ENCODE measurements around the gene SUSD2. TPM values are rescaled to one million over a fixed set of nuclear protein-coding genes. Genes with fewer than 3 reads are reported as not detected.

The SUSD2 gene
- total RNA-seq, 1 experiment from 2014 or later: 0.29 TPM

DNA sequence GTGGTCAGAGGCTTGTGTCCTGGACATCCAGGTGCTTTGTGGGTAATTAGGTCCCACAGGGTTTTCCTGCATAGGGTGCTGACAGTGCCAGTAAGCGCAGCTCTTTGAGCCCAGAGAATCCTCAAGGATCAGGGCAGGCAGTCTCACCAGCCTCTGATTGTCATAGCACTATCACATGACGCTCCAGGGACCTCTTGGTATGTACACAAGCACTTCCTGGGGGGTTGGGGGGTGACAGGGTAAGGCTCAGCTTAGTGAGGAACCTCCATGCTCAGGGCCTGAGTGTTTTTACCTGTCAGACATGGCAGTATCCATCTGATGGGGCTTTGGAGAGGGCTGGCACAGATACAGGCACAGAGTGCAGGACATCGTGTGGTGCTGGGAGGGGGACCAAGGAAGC is 27.9 kb upstream of the SUSD2 start:
- no peak for DNase-seq (ENCODE audit: low read depth)

DNA sequence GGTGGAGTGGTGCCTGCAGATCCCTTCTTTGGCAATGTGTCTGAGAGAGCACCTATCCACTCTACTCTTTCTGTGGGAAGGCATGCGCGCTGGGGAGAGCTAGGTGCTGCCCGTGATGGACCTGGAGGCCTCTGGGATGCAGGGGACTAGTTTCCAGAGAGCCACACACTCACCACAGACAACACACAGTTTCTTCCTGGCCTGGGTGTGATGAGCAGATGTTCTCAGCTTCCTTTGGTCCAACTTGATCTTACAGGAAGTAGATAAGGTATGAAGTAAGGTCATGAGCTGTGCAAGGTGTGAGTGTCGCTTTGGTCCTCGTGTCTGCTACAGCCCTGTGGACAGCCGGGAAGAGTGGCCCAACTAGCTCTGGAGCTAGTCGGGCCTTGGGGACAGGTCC is 27.3 kb upstream of the SUSD2 start:
- DNase-seq (ENCODE audit: low read depth): no peak

DNA sequence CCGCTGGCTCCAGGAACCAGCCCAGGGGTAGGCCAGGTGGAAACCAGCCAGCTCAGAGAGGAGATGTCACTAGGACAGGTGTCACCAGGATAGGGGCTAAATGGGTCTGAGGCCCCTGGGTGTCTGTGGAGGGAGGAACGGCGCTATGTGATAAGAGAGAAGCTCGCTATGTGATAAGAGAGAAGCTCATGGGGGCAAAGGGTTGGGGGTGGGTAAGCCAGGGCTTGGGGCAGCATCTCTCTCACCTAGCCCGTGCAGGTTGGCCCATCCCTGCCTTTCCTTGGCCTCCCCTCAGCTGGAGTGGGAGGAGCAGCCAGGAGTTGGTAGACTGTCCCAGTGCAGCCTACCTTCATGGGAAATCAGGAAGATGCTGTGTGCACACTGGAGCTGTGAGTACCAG is 26.5 kb upstream of the SUSD2 start:
- DNase-seq (ENCODE audit: low read depth): no peak

DNA sequence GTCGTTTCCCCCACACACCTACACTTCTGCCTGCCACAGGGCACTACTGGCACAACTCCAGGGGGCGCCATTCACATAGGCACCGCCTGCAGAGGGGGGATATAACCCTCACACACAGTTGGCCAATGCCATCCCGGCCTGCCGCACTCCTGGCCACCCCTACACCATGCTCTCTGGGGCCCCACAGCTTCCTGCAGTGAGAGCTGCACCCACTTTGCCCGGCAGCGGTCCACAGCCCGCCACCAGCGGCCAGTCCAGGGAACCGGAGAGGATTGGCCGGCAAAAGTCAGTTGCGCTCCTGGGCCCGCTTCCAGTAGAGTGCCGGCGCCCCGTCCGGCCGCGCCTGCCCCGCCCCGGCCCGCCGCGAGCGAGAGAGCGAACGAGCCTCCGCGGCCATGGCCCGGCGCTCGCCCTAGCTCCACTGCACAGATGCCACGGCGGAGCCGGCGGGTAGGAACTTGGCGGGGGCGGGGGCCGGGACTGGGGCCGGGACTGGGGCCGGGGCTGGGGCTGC is 25.6 kb upstream of the SUSD2 start:
- DNase-seq (ENCODE audit: low read depth): peak; percentile 65

DNA sequence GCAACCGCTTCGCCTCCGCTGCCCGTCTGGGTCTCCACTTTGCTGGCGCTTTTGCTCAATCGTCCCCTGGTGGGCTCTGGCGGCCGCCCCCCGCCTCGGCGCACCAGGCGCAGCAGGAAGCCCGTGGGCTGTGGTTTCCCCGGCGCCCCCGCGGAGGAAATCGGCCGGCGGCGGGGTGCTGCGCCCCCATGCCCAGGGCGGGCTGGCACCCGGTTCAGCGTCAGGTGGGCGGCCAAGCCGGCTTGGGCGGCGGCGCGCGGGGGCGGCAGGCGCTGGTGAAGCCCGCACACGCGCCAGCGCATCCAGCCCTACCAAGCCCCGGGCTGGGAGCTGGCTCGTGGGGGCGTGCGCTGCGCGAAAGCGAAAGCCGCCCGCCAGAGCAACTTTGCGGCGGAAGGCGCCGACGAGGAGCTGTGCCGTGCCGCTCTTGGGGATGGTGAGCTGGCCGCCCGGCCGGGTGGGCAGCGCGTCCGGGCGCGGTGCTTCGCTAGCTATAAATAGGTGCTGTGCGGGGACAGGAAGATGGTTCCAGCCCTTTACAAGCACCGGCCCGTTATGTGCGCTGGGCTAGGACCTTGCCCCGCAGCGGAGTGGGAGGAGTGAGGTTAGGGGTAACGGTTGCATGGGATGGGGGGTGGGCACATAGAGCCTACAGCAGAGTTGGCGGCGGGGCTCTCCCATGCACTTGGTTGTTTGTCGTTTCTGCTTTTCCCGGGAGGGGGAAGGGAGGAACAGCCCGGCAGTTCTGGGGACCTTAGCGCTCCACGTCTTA is 25.0 kb upstream of the SUSD2 start:
- peak; percentile 65 for DNase-seq (ENCODE audit: low read depth)

DNA sequence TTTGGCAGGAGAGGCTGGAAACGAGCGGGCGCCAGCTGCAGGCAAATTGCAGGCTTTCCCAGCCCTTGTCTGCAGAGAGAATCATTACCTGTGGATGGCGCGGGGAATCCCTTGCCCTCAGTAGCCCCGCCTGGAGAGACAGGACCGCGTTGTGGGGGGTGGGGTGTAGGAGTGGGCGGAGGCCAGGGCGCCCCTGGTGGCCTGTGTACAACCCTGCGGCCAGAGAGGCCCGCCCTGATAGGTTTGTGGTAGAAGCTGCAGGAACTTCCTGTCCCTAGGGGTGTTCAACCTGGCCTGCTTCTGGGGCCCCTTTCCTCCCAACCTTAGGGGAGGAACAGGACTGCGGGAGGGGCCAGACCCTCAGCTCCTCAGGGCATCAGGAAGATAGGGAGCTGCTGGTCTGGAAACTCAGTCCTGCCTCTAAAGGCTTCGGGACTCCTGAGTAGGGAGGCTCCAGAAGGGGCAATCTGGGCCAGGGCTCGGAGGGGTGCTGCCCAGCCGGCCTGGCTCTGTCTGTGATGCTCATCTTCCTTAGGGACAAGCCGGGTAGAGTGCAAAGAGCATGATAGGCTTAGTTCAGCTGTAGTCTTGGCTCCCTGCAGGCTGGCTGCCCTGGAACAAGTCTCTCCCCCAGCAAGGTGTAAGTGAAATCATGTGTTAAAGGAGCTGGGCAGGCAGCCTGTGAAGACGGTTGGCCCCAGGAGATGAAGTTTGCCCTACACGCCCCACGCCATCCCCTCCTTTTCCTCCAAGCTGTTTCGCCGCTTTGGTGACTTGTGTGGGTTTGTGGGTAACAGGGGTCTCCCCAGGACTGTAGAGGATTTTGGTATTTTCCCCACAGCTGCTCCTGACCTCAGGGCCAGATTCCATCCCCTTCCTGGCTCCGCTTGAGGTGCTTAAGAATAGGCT is 24.1 kb upstream of the SUSD2 start:
- peak; percentile 87 for DNase-seq (ENCODE audit: low read depth)

DNA sequence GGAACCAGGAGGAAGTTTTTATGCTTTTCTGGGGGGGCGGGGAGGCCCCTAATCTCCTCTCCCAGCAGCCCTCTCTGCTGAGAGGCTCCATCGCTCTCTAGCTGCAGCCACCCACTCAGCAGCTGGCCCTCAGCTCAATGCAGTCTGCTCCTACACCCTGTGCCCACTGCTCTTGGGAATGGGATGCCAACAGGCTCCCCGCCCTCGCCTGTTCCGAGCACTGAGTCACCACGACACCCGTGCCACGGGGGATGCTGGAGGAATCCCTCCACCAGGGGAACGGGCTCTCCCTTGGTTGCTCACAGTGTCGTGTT is 23.5 kb upstream of the SUSD2 start:
- DNase-seq (ENCODE audit: low read depth): no peak

DNA sequence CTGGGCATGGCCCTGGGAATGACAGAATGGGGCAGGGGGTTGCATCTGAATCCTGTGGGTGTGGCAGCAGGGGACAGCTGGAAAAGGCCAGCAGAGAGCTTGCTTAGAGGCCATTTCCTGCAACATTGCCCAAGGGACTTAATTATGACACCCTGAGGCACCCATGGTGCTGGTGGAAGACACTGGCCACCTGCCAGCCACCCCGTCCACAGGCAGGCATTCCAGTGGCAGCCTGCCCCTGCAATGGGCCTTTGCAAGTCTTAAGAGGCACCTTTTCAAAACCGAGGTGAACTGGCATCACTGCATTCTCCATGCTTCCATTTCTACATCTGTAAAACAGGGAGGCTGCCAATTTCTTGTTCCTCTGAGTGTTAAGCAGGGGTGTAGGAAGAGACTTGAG is 21.6 kb upstream of the SUSD2 start:
- no peak for DNase-seq (ENCODE audit: low read depth)

DNA sequence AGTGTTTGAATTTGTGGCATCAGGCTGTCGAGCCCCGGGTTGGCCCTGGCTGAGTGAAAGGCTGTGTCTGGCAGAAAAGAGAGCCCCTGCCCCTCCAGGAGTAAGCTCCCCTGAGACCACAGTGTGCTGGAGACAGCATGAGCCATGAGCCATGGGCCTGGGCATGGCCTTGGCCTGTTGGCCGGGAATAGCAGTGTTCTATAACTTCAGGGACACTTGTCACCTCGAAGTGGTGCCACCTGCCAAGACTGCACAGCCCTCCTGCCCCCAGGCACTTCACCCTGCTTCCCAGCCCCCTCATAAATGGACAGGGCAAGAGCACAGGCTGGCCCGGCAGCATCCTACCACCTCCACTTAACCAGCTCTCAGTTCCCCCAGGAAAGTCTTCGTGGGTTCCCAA is 20.7 kb upstream of the SUSD2 start:
- no peak for DNase-seq (ENCODE audit: low read depth)

DNA sequence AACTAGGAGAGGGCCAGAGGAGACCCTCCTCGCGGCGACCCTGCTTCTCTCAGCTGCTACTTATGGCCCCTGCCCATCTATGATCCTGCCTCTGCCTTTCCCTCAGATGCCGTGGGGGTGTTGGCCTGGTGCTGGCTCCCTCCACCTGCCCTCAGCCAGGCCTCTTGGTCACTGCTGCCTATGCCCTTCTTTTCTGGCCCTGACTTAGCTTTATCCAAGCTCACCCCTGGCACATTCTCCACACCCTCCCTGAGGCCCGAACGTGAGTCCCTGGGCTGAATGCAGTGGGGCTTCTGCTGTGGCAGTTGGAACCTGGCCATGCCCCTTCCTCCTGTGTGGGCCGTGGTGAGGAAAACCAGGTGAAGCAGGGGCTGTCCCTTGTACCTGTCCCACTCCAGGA is 19.8 kb upstream of the SUSD2 start:
- no peak for DNase-seq (ENCODE audit: low read depth)

DNA sequence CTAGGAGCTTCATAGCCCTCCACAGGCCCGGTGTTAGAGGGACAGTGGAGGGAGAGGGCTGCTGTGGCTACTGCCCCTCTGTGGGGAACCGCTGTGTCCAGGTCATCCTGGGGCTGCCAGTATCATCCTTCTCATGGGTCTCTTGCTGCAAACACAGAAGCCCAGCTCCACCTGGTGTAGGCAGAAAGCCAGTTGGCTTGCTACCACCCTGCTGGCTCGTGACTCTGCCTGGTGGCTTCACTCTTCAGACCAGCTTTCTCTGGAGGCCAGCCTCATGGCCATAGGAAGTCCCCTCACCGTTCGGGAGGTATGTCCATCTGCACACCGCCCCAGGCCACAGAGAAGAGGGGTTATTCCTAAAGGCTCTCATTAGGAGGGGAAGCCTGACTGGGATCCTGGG is 19.4 kb upstream of the SUSD2 start:
- no peak for DNase-seq (ENCODE audit: low read depth)

DNA sequence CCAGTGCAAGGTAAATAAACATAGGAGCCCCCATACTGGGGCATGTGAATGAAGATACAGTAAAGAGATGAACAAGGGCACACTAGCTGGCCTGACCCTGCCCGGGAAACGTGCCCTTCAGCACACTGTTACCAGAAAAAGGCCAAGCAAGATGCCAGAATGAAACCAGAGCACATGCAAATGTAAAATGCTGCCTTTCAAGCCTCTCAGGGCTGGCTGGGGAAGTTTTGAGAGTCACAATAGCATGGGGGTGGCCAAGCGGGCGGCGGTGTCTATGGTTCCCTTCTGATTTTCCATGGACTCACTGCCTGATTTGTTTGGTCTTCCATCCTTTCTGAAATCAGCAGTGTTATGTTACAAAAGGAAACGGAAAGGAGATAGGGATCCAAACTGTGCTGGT is 18.9 kb upstream of the SUSD2 start:
- DNase-seq (ENCODE audit: low read depth): no peak

DNA sequence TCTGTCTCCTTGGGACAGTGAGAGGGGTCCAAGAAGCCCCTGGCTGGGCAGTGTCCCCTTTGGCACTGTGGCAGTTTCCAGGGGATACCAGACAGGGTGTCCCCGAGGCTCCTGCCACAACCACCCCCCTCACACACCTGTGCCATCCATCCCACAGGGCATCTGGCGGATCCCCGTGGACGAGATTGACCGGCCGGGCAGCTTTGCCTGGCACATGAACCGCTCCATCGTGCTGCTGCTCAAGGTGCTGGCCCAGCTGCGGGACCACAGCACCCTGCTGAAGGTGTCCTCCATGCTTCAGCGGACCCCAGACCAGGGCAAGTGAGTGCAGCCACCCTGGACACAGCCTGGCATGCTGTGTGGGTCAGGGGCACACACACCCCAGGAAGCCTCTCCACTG is 17.0 kb upstream of the SUSD2 start:
- no peak for DNase-seq (ENCODE audit: low read depth)

DNA sequence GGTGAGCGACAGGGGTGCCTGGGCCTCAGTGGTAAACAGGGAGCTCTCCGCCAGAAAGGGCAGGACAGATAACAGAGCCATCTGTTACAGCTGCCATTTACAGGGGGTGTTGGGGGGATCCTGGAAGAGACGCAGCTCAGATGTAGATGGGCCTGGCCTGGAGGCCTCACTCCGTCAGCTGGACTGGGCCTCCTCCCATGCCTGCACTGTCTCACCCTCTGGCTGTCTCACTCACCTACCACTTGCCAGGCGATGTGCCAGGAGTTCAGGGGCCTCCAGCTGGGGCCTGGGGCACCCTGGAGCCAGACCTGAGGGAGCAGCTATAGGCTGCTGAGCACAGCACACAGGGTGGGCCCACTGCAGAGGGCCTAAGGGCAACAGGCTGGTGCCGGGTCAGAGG is 16.3 kb upstream of the SUSD2 start:
- no peak for DNase-seq (ENCODE audit: low read depth)

DNA sequence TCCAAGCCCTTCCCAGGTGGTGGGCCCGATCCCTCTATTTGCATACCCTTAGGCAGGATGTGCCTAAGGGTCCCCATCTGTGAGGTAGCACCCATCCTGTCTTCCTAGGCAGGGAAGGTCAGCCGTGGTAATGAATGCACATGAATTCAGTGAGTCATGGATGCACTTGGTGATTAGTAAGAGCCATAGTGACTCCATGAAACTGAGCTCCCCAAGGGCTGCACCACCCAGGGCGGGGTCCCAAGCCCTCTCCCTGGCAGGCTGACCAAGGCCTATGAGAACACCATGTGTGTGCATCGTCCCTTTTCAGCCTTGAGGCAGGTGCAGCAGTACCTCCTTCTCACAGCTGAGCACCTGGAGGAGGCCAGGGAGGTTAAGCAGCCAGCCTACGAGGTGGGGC is 15.6 kb upstream of the SUSD2 start:
- no peak for DNase-seq (ENCODE audit: low read depth)

DNA sequence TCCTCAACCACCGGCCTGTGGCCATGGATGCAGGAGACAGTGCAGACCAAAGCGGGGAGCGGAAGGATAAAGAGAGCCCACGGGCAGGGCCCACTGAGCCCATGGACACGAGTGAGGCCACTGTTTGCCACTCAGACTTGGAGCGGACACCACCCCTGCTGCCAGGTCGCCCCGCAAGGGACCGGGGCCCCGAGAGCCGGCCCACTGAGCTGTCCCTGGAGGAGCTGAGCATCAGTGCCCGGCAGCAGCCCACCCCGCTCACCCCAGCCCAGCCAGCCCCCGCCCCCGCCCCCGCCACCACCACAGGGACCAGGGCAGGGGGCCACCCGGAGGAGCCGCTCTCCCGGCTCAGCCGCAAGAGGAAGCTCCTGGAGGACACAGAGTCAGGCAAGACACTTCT is 14.5 kb upstream of the SUSD2 start:
- no peak for DNase-seq (ENCODE audit: low read depth)

DNA sequence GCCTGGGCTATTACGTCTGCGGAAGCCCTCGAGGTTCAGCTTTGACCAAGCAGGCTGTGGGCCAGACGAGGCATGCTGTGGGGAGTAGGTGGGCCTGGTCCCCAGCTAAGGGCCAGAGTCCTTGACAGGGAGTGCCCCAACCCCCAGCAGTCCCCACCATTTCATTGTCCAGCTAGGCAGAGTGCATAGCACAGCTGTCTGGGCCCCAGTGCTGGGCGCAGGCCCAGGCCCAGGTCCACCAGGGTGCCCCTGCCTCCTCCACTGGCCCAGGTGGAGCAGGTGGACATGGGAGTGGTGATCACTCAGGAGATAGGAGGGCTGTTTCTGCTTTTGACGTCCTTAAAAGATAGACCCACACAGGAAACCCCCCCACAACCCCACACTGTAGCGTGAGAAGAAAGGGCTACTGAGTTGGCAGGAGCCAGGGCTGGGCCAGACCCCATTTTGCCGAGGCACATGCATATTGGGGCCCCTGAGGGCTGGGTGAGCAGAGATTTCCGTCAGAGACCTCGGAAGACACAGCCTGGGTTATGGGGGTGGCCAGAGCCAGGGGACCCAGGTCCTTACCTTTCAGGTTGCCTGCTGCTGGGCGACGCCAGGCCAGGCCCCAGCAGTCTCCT is 11.7 kb upstream of the SUSD2 start:
- no peak for DNase-seq (ENCODE audit: low read depth)

DNA sequence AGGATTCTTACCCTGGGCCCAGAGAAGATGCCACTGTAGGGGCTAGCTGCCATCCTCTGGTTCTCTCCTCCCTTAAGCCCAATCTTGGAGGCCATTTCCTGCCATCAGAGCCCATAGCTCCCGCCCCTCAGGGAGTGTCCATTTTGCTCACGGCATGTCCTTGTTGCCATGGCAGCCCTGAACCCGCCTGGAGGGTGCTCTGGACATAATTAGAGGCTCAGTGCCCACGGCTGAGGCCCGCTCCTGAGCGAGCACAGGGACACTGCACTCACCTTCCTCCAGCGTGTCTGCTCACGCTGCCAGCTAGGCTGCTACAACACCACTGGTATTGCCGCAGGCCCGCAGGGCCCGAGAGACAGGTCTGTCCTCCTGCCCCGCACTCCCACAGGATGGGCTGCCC is 11.1 kb upstream of the SUSD2 start:
- no peak for DNase-seq (ENCODE audit: low read depth)

DNA sequence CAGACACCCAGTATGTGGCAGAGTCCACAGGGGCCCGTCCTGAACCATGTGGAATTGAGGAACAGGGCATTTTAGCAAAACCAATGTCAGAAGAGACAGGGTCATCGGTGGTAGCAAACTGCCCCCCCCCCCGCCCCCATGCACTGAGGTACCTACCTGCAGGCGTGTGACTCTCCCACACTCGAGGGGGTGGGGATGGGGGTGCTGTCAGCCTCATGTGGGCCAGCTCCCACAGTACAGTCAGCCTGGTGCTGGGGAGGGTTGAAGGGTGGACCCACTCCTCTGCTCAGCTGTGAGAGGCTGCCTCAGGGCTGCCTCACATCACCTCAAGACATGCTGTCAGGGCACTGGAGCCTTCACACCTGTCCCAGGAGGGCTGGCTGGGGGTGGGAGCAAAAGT is 10.7 kb upstream of the SUSD2 start:
- no peak for DNase-seq (ENCODE audit: low read depth)

DNA sequence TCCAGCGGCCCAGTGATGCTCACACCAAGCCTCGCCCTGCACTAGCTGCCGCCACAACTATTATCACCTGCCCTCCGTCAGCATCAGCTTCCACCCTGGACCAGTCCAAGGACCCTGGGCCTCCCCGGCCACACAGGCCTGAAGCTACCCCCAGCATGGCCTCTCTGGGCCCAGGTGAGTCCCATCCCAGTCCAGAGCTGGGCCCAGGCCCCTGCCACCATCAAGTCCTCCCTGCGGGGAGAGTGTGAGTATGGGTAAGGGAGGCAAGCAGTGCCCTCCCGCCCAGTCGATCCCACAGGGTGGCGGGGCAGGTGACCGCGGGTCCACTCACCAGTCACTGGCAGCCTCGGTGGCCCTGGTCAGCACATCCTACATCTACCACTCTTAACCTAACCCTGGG is 9.5 kb upstream of the SUSD2 start:
- no peak for DNase-seq (ENCODE audit: low read depth)

DNA sequence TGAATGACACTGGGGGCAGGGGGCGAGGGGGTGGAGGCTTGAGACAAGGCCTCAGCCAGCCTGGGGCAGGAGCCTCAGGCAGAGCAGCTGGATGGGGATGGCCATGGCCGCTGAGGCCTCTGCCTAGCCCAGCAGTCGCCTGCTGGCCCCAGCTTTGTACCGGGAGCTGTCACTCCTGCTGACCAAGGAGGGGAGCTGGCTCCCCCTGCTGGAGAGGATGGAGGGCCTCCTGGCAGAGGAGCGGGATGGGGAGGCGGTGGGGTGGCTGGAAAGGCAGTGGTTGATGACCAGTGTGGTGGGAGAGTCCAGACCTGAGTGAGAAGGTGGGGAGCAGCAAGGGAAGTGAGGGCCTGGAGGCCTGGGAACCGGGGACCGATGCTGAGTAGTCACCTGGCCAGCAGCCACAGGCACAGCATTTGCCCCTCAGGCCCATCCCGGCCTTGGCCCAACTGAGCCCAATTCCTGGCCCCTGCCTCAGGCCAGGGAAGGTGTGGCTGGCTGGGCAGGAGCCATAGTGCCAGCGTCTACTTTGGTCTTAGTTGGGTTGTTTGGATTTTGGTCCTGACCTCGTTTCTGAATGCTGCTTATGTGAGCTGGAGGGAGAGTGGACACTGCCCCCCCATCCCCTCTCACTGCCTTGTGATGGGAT is 6.0 kb upstream of the SUSD2 start:
- DNase-seq (ENCODE audit: low read depth): peak; percentile 75

DNA sequence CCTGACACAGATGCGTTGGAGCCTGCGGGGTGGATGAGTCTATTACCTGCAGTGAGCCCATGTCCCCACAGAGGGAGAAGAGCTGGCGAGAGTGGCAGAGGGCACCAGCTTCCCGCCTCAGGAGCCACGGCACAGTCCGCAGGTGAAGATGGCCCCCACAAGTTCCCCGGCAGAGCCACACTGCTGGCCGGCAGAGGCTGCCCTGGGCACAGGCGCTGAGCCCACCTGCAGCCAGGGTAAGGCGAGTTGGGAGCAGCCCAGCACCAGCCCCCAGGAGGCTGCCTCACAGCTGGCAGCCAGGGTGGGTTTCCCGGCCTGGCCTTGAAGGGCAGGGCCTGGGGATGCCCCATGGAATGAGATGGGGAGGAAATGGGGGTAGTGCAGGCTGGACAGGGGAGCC is 5.2 kb upstream of the SUSD2 start:
- no peak for DNase-seq (ENCODE audit: low read depth)
